GM12878 (cell line): ENCODE results near the gene ADGRD1.

ENCODE experiments used
- ATF7 ChIP-seq: fragments of 450-650 bp; IDR thresholded peaks from 2 replicates; pipeline ENCODE4 v1.6.1; 2016; ENCODE audit warnings: low read depth, mild to moderate bottlenecking
- CTCF ChIP-seq, 3 experiments: IDR thresholded peaks in 2 of 3; conservative IDR thresholded peaks in 1 of 3; 2 replicates each; pipeline ENCODE4 v1.5.1; 2011; ENCODE audit warnings: low read depth in 3 of 3, low read length in 3 of 3, mild to moderate bottlenecking in 3 of 3, control low read depth in 2 of 3, moderate library complexity in 2 of 3, inconsistent platforms in 1 of 3, mixed read lengths in 1 of 3; ENCODE audit not compliant: control insufficient read depth in 2 of 3, insufficient read depth in 1 of 3; ENCODE audit errors: extremely low read depth in 1 of 3
- POLR2AphosphoS5 ChIP-seq: IDR thresholded peaks from 2 replicates; pipeline ENCODE4 v1.6.1; 2011; ENCODE audit warnings: mild to moderate bottlenecking, low read length, inconsistent platforms
- REST ChIP-seq: IDR thresholded peaks from 2 replicates; pipeline ENCODE4 v1.6.1; 2012; ENCODE audit warnings: mild to moderate bottlenecking, low read depth, low read length

GRCh38 chr12:130957304-130957621, 3.6 kb downstream of the ADGRD1 start:
- TF ChIP-seq CTCF (IDR thresholded peaks at IDR 0.05 in 2 of 3, conservative IDR thresholded peaks at IDR 0.05 in 1 of 3; ENCODE audit: control insufficient read depth in 2 of 3, extremely low read depth in 1 of 3, insufficient read depth in 1 of 3, low read depth in 3 of 3, low read length in 3 of 3): no peak
- no peak for TF ChIP-seq POLR2AphosphoS5
- TF ChIP-seq REST: no peak
- TF ChIP-seq ATF7: no peak
